AG09309 (cell line): Measurements from ENCODE around the gene C1orf105.
"Not testable (repeated sequence)": the region's sequence is repeated elsewhere in the genome, so short reads cannot be mapped to it uniquely, and the experiment has no call there.

Source experiments
- DNase-seq: peaks from one replicate; pipeline ENCODE4 v3.0.0-alpha.2; 2010; ENCODE audit warnings: low read depth
- H3K4me3 ChIP-seq: 2 replicates; pipeline ENCODE4 v1.5.1; 2011; ENCODE audit warnings: mild to moderate bottlenecking, low read depth, low read length, moderate library complexity; ENCODE audit not compliant: control insufficient read depth
- CTCF ChIP-seq: IDR thresholded peaks from 2 replicates; pipeline ENCODE4 v1.5.1; 2011; ENCODE audit warnings: mild to moderate bottlenecking, low read depth, low read length, inconsistent platforms; ENCODE audit not compliant: insufficient read depth, control insufficient read depth; ENCODE audit errors: missing control alignments

The C1orf105 gene

DNA sequence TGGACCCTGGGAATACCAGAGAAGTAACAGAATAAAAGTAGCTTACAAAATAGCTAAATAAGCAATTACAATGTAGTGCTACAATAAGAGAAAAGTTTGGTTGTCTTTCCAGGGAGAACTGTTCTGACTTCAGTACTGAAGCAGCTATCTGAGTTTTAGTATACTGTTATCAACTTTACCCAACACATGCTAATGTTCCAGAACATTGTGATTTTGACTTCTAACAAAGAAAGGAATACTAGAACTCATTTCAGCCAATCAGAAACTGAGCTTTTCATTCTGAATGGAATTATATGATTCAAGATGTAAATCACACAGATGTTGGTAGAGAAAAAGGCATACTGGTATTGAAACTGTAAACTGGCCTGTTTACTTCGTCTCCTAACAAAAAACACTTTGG lies at the start of gene C1orf105:
TSS of gene C1orf105 (plus strand) at position 301 of the 400 bp plus-strand sequence. CDS start 201 bp downstream, outside the sequence.
- DNase-seq, result no peak
- no peak for TF ChIP-seq CTCF
- no peak within 1 kb of the TSS for H3K4me3 ChIP-seq

GRCh38 chr1:172371646-172372045 lies 48.8 kb upstream of the C1orf105 start:
- DNase-seq, H3K4me3 ChIP-seq: not testable (repeated sequence)

DNA sequence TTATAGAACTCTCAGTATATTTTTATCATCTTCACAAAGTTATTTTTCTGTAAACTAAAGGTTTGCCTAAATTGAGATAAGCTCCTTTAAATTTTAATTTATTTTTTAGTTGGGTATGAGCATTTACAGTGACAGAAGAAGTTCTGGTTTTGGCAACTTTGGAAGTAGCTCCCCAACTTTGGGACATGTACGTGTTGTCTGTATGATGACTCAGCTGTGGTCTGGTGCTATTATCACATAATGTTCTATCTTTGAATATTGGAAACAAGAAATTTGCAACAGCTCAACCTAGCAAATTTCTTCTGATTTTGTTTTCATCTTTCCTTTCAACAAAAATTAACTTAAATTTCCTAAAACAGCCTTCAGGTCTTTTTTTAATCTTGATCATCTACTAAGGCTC lies 46.6 kb upstream of the C1orf105 start:
- no peak for DNase-seq
- H3K4me3 ChIP-seq, result no peak overlapping the region
- TF ChIP-seq CTCF, result no peak

- no peak overlapping the region for H3K4me3 ChIP-seq
- no peak for TF ChIP-seq CTCF
- DNase-seq, result no peak
Observed at GRCh38 chr1:172375211-172375631, 45.3 kb upstream of the C1orf105 start.

DNA sequence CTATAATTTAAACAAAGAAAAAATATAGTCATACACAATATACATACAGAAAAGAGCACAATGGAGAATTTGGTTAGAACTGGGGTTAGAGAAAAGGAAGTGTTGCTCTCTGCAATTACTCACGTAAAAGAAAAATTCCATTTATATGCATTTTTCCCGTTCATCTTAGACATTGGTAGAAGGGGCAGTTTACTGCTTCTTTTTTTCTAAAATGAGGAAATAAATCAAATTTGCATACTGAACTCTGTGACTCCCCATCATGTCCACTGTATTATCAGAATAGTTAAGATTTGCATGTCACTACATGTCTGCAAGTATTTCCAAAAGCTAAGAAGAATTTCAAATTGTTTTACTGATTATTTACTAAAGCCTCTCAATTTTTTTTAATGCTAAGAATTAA lies 44.1 kb upstream of the C1orf105 start:
- TF ChIP-seq CTCF, result no peak
- DNase-seq, result no peak
- no peak overlapping the region for H3K4me3 ChIP-seq

DNA sequence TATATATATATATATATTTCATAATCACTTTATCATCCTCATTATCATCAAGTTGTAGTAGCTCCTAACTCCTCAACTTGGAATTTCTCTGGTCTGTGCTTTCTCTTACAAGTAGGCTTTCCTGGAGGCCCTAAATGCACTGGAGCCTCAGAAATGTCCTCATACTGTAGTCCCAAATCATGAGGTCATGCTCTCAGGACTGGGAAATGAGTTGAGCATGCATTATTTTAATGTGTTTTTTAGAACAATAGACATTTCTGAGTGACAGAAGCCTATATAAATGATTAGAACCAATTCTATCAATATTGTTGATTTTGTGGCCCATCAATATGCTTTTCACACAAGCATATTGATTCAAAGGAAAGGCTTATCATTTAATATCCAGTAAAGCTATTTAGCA lies 42.9 kb upstream of the C1orf105 start:
- DNase-seq, result no peak
- H3K4me3 ChIP-seq, result no peak overlapping the region
- no peak for TF ChIP-seq CTCF

DNA sequence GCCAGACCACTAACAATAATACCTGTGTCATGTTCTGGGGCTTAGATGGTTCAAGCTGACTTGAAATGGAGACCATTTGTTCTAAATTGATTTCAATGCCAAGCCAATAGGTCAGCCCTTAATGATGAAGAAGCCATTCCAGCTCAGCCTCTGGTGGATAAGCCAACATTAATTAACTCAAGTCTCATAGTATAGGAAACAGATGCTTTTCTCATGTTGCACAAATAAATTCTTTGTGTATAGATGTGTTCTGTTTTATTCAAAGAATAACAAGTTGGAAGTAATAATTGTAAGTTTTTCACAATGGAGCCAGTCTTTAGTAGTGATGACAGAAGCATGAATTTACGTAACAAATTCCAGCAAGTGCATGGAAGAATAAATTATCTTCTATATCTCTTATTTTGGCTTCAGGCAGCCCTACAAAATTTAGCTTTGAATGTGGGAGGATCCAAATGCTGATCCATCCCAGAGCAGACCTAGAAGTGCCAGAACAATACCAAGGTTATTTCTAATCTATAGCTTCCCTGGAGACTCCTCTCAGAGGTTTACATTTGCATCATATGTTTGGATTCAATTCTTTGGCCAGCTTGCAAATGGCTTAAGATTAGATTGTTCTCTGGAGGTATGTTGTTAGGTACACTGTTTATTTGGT lies 42.2 kb upstream of the C1orf105 start:
- no peak for TF ChIP-seq CTCF
- DNase-seq, result no peak

More for the DNA sequence above, 42.2 kb upstream of the C1orf105 start:
- H3K4me3 ChIP-seq, result no peak overlapping the region
